AG04450 (cell line): ENCODE data around the gene AFF1. TPM values are rescaled to one million over a fixed set of nuclear protein-coding genes. Genes with fewer than 3 reads are reported as not detected.

Experiments used
- CTCF ChIA-PET: fragments of 300-600, 350-600 bp; formaldehyde crosslinking; extraction: SDS; loops from one replicate; lab custom pipeline; 2022; ENCODE audit warnings: antibody characterized with exemption, inconsistent platforms; lab: Charles Lee
- POLR2A ChIA-PET: fragments of 350-600 bp; formaldehyde crosslinking; extraction: SDS; loops from one replicate; lab custom pipeline; 2021; ENCODE audit warnings: antibody characterized with exemption, inconsistent platforms; lab: Yijun Ruan, JAX
- DNase-seq: peaks from one replicate; pipeline ENCODE4 v3.0.0-alpha.2; 2011; ENCODE audit warnings: low read depth, low spot score
- H3K27ac ChIP-seq: one replicate; pipeline ENCODE4 v1.5.1; 2012; ENCODE audit warnings: low read depth, low read length, control low read depth
- H3K27me3 ChIP-seq: one replicate; pipeline ENCODE4 v1.6.0; 2012; ENCODE audit warnings: low read length; ENCODE audit not compliant: control insufficient read depth, insufficient read depth
- H3K4me3 ChIP-seq: 2 replicates; pipeline ENCODE4 v1.5.1; 2011; ENCODE audit warnings: mild to moderate bottlenecking, low read depth, low read length, control low read depth
- H3K9me3 ChIP-seq: 2 replicates; pipeline ENCODE4 v1.5.1; 2012; ENCODE audit warnings: low read length; ENCODE audit not compliant: control insufficient read depth, insufficient read depth
- CTCF ChIP-seq: IDR thresholded peaks from 2 replicates; pipeline ENCODE4 v1.5.1; 2011; ENCODE audit warnings: low read depth, low read length, control low read depth, inconsistent platforms
- polyA minus RNA-seq: library from RNA; depleted of rRNA, polyadenylated mRNA; stranded (reverse); fragments of >200 nt; gene quantifications from 2 replicates; pipeline ENCODE4 v1.2.3, GENCODE V29; 2011; rRNA and poly(A)+ RNA removed
- polyA plus RNA-seq: library from polyadenylated mRNA; depleted of rRNA; stranded (reverse); fragments of >200 nt; gene quantifications from 2 replicates; pipeline ENCODE4 v1.2.3, GENCODE V29; 2011; rRNA removed

The AFF1 gene
- polyA plus RNA-seq (17.2 and 19.5 TPM in 2 replicates), polyA minus RNA-seq (57.4 and 73.9 TPM in 2 replicates)

DNA sequence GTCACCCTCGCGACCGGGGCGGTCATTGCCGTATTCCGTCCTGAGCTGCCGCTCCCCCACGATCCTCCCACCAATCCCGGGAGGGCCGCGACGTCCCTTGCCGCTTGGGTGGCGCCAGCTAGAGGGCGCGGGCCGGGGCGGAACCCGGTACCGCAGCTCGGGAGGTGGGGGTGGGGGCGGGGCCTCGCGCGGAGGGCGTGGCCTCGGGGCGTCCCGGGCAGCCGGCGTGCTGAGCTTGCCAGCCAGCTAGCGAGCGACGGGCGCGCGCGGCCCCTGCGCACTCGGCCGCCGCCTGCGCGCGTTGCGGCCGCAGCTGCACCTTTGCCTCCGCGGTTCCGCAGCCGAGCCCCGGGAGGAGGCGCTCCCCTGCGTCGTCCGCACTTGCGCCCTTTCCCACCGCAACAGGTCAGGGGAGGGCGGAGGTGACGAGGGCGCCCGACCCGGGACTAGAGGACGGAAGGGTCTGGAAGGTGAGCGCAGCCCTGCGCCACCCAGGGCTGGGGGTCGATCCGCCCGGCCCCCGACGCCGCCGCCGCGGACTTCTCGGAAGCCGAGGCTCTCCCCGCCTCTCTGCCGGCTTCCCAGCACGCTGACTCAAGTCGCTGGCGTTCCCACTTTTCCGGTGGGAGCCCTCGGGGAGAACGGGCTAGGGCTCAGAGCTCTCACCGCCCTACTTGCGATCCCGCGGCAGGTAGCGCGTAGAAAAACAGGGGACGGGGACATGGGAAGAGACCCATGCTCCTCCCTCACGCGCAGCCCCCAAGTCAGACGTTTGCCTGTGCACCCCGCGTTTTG, at the start of gene AFF1:
Gene AFF1 (plus strand): TSS at position 241 of the 795 bp plus-strand sequence. CDS start 13,523 bp downstream, outside the sequence.
- DNase-seq: no peak
- CTCF ChIA-PET: interaction anchor here (0.5 to 5.1 kb wide), 28 partner anchors 8 to 485 kb away, joined by 3 to 33 read pairs (median 5); no protein-coding TSS in a partner anchor
- H3K4me3 ChIP-seq: peak within 1 kb of the TSS; percentile 86
- peak within 1 kb of the TSS; percentile 77 for H3K27ac ChIP-seq
- no peaks in the 10 kb centered on the region for H3K27me3 ChIP-seq
- no peaks in the 10 kb centered on the region; the same call in 1 of the 2 replicates for H3K9me3 ChIP-seq
- peak; percentile 46 for TF ChIP-seq CTCF
- POLR2A ChIA-PET: interaction anchor here (0.5 to 2.5 kb wide), 15 partner anchors 11 to 1998 kb away, joined by 3 to 40 read pairs (median 4); no protein-coding TSS in a partner anchor

- POLR2A ChIA-PET: no interaction called here
- Histone ChIP-seq H3K27me3 (no peaks in the 10 kb centered on the region), H3K27ac (no peak overlapping the region), H3K4me3 (no peak overlapping the region), H3K9me3 (no peaks in the 10 kb centered on the region; the same call in 1 of the 2 replicates)
- no peak for DNase-seq
- CTCF ChIA-PET: interaction anchor here (1.7 to 1.9 kb wide), 2 partner anchors 392 to 393 kb away, joined by 4 read pairs; no protein-coding TSS in a partner anchor
- no peak for TF ChIP-seq CTCF
Observed at GRCh38 chr4:86890790-86891189, 44.0 kb upstream of the AFF1 start.

DNA sequence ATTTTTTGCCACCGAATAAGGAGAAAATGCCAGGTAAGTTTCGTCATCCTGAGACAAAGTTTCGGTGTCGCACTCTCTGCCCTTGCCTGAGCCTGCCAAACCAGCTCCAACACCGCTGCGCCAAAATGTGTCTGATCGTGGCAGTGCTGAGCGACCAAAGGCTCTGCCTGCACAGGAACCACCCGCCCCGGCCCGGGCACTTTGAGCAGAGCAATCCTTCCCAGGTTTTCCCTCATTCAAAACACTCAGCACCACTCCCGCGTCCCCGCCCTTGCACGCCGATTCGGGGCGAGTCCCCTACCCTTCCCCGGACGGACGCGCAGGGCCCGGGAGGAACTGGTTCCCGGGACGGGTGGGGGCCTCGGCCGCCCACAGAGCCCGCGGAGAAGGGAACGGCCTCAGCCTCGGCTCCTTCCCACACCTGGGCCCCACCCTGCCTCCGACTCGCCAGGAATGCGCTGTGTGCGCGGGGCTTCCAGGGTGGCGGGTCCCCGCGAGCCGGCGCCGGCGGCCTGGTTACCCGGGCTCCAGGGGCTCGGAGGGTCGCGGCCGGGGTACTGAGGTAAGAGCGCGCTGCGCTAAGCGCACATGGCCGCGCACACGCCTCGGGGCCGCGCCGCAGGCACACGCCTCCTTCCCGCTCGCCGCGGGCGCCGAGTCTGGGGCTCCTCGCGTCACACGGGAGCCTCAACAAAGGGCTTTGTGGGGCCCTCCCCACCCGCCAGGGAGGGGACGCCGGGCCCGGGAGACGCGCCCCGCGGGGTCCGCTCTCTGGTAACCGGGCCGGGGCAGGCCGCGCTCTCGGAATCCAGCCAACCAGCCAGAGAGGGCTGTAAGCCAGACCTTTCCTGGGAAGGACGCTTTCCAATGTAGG, 42.8 kb upstream of the AFF1 start, which contains the start of gene C4orf36:
Gene C4orf36 (minus strand): TSS at position 661 of the 874 bp plus-strand sequence. CDS start 902 bp downstream, outside the sequence.
- POLR2A ChIA-PET: no interaction called here
- H3K4me3 ChIP-seq: peak within 1 kb of the TSS; percentile 65
- no peak for TF ChIP-seq CTCF
- DNase-seq: no peak
- H3K27me3 ChIP-seq: no peaks in the 10 kb centered on the region
- CTCF ChIA-PET: interaction anchor here (1.1 to 3.6 kb wide), 4 partner anchors 30 to 394 kb away, joined by 4 to 125 read pairs (median 4); no protein-coding TSS in a partner anchor
- H3K9me3 ChIP-seq: no peaks in the 10 kb centered on the region; the same call in 1 of the 2 replicates
- H3K27ac ChIP-seq: no peak within 1 kb of the TSS

DNA sequence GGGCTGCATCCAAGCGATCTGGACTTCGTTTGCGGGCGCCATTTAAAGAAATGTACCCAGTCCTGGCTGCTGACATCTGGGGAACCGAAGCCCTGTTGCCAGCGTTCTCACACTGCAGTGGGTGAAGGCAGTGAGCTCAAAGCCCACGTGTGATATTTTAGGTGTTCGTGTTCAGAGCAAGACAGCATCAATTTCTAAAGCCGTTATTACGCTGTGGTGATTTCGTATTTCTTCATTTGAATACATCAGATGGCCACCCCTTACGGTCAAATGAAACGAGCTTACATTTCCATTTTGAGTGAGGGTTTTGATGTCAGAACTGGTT, 42.2 kb upstream of the AFF1 start:
- TF ChIP-seq CTCF: no peak
- Histone ChIP-seq H3K4me3 (peak overlapping the region; percentile 65), H3K9me3 (no peaks in the 10 kb centered on the region; the same call in 1 of the 2 replicates), H3K27ac (no peak overlapping the region), H3K27me3 (no peaks in the 10 kb centered on the region)
- no peak for DNase-seq
- ChIA-PET POLR2A (no interaction called here), CTCF (interaction anchor here (1.1 to 3.6 kb wide), 2 partner anchors 30 to 395 kb away, joined by 4 to 125 read pairs; no protein-coding TSS in a partner anchor)
